ENCODE measurements around the gene IARS1.

GRCh38 chr9:92310562-92310961 lies 17.1 kb upstream of the IARS1 start:
- TF ChIP-seq, protein P1, sequence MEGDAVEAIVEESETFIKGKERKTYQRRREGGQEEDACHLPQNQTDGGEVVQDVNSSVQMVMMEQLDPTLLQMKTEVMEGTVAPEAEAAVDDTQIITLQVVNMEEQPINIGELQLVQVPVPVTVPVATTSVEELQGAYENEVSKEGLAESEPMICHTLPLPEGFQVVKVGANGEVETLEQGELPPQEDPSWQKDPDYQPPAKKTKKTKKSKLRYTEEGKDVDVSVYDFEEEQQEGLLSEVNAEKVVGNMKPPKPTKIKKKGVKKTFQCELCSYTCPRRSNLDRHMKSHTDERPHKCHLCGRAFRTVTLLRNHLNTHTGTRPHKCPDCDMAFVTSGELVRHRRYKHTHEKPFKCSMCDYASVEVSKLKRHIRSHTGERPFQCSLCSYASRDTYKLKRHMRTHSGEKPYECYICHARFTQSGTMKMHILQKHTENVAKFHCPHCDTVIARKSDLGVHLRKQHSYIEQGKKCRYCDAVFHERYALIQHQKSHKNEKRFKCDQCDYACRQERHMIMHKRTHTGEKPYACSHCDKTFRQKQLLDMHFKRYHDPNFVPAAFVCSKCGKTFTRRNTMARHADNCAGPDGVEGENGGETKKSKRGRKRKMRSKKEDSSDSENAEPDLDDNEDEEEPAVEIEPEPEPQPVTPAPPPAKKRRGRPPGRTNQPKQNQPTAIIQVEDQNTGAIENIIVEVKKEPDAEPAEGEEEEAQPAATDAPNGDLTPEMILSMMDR (IDR thresholded peaks at IDR 0.05), result no peak
- no peak for TF ChIP-seq POLR2AphosphoS5 (IDR thresholded peaks at IDR 0.05)
- TF ChIP-seq EP300 (IDR thresholded peaks at IDR 0.05), result no peak
